HG03196 (cell line): ENCODE measurements around the gene CD47.

Source experiments
- ATAC-seq: cut with Tn5 transposase; IDR thresholded peaks from one replicate; pipeline ENCODE4 v1.9.1; 2021; ENCODE audit not compliant: unreplicated experiment

Gene CD47

DNA sequence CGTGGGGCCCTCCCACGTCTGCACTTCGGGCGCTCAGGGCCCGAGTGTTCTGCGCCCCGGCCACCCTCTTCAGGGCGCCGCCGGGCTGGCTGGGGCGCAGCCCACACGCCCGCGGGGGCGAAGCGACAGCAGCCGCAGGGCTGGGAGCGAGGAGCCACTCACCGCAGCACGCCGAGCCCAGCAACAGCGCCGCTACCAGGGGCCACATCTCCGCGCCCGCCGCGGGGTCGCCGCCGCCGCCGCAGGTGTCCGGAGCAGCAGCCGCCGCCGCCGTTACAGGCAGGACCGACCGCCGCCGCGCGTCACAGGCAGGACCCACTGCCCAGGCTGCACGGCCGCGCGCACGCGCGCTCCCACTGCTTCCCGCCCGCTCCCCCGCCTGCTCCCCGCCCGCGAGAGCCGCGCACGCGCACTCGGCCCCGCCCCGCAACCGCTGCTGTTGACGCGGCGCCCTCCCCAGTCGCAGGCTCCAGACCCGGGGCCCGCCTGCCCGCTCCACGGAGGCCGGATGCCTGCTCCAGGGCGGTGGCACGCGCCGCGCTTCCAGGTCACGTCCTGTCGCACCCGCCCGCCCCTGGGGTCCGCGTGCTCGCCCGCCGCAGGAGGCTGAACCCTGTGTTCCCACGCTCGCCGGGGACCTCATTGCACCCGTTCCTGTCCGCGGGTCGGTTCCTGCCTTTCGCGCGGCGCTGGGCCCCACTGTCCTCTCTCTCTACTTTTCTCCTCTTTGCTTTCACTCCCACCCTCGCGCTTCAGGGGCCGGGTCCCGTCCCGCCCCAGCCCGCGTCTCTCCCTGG lies at the start of gene CD47:
CD47 (minus strand) TSS at position 331 of the 797 bp plus-strand sequence; CDS start at position 208, 123 bp downstream.
- ATAC-seq: peak; percentile 61

DNA sequence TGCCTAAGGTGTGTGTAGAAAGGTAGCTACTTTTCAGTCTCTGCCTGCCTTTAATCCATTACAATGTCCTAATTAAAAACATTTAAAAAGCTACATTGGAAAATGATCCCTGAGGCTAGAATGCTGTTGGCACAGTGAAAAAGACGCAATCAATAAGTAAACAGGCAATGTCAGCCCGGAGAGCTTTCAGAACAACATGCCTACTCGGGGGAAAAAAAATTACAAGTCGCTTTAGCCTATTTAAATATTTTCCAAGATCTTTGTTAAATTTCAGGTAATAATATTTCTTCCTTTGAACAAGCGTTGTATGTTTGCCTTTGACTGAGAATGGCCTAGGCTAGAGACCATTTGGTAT lies 46.6 kb upstream of the CD47 start:
- no peak for ATAC-seq

GRCh38 chr3:108136561-108137459 lies 46.0 kb upstream of the CD47 start:
- ATAC-seq: no peak

- ATAC-seq: no peak
Observed at GRCh38 chr3:108134555-108134880, 43.7 kb upstream of the CD47 start.

GRCh38 chr3:108133858-108134554 lies 43.2 kb upstream of the CD47 start:
- ATAC-seq: peak; percentile 47

DNA sequence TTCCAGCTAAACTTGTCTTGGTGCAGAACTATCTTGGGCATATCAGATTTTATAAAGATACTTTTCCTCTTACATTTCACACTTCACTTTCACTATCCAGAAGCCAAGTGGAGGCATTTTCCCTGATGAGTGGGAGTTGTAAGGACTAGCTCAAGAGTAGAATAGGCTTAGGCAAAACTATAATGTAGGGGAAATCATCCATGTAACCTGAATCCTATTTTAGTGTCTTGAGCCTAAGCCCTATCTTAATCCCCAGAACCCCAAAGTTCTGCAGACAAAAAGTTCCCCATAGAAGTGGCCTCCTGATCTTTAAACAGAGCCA lies 42.2 kb upstream of the CD47 start:
- no peak for ATAC-seq

DNA sequence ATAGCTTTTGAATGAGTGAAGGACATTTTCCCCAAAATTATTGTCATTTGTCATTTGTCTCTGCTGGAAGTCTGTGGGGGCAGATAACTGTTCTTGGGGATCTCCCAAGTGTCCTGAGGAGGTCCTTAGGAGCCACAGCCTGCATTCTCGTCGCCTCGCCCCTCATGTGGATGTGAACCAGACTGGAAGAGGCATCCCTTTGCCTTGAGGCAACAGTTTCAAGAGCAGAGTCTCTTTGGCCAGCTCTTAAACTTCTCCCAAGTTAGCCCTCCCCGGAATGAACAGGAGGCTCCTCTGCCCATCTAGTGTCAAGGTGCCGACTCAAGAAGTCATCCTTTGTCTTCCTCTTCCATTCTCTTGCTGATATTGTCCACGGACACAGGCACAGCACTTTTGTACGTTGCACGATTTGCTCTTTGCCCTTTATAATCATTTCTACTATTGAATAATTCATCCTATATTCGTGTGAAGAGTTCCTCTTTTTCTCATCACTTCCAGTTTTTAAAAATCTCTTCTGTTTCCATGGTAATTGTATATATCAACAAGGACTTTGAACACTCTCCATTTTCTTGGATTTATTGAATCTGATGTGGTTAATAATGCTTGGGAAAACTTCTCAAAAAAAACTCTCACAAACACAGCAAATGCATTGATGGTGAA lies 40.8 kb upstream of the CD47 start:
- no peak for ATAC-seq

GRCh38 chr3:108130701-108131474 lies 40.1 kb upstream of the CD47 start:
- ATAC-seq: no peak

DNA sequence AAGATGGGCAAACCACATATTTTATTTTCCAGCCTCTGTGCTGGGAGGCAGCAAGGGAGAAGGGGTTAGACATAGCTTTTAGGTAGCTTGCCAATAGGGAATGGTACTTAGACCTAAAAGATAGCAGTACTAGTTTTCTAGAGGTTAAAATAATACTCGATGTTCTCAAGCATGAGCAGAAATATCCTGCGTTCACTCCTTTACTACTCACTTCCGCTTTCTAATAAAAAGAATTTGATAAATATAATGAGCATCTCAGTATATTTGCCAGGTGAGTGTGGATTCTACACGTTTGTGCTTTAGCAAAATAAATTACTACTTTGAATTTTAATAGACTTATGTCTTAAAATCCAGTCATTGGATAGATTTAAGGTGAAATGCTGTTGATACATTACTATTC lies 39.4 kb upstream of the CD47 start:
- no peak for ATAC-seq

GRCh38 chr3:108127301-108127988 lies 36.6 kb upstream of the CD47 start:
- no peak for ATAC-seq

GRCh38 chr3:108126348-108126747 lies 35.5 kb upstream of the CD47 start:
- ATAC-seq: no peak

DNA sequence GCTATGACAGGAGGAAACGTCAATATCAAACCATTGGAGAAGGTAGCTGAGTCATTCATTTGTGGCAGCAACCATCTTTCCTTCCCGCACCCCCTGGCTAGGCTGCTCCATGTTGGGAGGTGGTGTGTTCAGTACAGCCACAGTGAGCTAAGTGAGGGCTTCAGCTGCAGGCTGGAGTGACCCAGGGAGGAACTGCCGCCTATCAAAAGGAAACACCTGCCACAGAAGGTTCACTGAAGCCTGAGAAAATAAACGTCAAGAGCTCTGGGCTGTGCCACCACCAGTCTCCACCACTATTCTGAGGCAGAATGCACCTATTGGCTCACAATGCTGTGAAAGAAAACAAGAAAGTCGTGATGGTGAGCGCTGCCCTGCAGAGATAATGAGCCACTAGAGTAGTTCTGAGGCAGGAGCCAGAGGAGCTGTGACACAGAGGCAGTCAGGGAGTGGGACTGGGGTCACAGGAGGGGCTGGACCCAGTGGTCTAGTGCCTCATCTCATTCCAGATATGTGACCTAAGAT lies 34.8 kb upstream of the CD47 start:
- ATAC-seq: peak; percentile 59

- ATAC-seq: no peak
Observed at GRCh38 chr3:108125153-108125543, 34.3 kb upstream of the CD47 start.

DNA sequence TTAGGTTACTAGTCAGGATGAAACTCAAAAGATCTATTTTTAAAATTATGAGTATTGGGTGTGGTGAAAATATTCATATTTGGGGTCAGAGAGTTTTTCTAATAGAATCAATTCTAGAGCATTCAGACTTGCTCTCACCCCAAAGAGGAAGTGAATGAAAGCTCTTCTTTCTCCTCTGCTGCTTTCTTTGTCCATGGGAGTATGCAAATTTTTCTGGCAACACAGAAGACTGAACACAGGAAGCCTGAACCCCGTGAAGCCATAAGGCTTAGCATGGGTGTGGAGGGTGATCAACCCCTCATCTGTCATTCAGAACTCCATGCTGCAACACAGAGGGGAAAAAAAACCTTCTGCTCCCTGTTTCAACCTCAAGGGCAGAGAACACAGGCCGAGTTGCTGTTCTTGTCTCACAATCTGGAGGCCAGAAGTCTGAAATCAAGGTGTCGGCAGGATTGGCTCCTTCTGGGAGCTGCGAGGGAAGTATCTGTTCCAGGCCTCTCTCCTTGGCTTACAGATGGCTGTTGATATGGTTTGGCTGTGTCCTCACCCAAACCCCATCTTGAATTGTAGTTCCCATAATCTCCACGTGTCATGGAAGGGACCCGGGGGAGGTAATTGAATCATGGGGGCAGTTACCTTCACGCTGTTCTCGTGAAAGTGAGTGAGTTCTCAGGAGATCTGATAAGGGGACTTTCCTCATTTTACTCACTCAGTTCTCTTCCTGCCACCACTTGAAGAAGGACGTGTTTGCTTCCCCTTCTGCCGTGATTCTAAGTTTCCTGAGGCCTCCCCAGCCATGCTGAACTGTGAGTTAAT lies 33.7 kb upstream of the CD47 start:
- ATAC-seq: peak; percentile 85

GRCh38 chr3:108123326-108123725 lies 32.5 kb upstream of the CD47 start:
- ATAC-seq: no peak

GRCh38 chr3:108122276-108122675 lies 31.4 kb upstream of the CD47 start:
- no peak for ATAC-seq

DNA sequence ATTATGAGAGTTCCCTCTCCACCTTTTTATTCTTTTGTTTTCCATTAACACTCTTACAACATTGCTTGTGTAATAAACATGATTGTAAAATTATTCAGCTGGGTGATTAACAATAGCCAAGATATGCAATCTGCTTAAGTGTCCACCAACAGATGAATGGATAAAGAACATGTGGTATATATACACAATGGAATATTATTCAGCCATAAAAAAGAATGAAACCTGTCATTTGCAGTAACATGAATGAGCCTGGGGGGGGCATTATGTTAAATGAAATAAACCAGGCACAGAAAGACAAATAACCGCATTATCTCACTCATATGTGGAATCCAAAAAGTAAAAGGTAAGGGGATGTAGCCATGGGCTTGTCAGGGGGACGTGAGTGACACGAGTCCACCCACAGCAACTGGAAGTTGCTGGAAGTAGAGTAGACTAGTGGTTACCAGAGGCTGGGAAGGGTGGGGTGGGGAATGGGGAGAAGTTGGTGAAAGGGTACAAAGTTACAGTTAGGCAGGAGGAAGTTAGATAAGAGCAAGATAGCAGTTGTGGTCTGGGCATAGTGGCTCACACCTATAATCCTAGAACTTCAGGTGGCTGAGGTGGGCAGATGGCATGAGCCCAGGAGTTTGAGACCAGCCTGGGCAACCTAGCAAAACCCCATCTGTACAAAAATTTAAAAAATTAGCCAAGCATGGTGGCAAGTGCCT lies 28.7 kb upstream of the CD47 start:
- no peak for ATAC-seq

GRCh38 chr3:108118038-108118768 lies 27.4 kb upstream of the CD47 start:
- ATAC-seq: no peak
